SU-DHL-6 (cell line): ENCODE data around the gene MRPL44.

Source experiments
- CTCF ChIP-seq: fragments of 200-600 bp; sonication (generic); IDR thresholded peaks from one replicate; pipeline ENCODE4 v1.5.1; 2017; ENCODE audit warnings: antibody characterized with exemption, mild to moderate bottlenecking, low read length, moderate library complexity; ENCODE audit not compliant: insufficient read depth, poor library complexity, severe bottlenecking
- EZH2phosphoT487 ChIP-seq: fragments of 200-600 bp; sonication (generic), shearing (Covaris generic); conservative IDR thresholded peaks from 2 replicates; pipeline ENCODE4 v1.6.1; 2018; ENCODE audit warnings: mild to moderate bottlenecking, antibody characterized with exemption, low read length, moderate library complexity, mixed read lengths

GRCh38 chr2:223952280-223952968 is 4.8 kb upstream of the MRPL44 start:
- TF ChIP-seq CTCF, result no peak
- TF ChIP-seq EZH2phosphoT487, result no peak
